HL-60 (cell line): ENCODE data around the gene PBXIP1.

Source experiments
- DNase-seq, 2 experiments: peaks; one replicate each; pipeline ENCODE4 v3.0.0-alpha.2; 2010 to 2020; ENCODE audit warnings: low read depth in 1 of 2, low spot score in 1 of 2
- H3K27ac ChIP-seq: fragments of 250-450 bp; sonication (Bioruptor Pico); replicated peaks from 2 replicates; pipeline ENCODE4 v1.5.1; 2020; ENCODE audit warnings: mild to moderate bottlenecking, moderate library complexity
- H3K27me3 ChIP-seq: fragments of 250-450 bp; sonication (Bioruptor Pico); 2 replicates; pipeline ENCODE4 v1.5.1; 2021; ENCODE audit warnings: mild to moderate bottlenecking, moderate library complexity; ENCODE audit not compliant: insufficient read depth, poor library complexity, severe bottlenecking
- H3K4me3 ChIP-seq: replicated peaks from 2 replicates; pipeline ENCODE4 v1.5.1; 2011; ENCODE audit warnings: mild to moderate bottlenecking, control low read depth, low read length; ENCODE audit not compliant: insufficient read depth
- CTCF ChIP-seq: IDR thresholded peaks from one replicate; pipeline ENCODE4 v1.5.1; 2011; ENCODE audit warnings: low read length, control low read depth, inconsistent platforms; ENCODE audit not compliant: insufficient read depth
- GABPA ChIP-seq: IDR thresholded peaks from 2 replicates; pipeline ENCODE4 v1.6.1; 2012; ENCODE audit warnings: low read depth
- POLR2AphosphoS5 ChIP-seq: IDR thresholded peaks from 2 replicates; pipeline ENCODE4 v1.6.1; 2012; ENCODE audit warnings: low read depth
- SPI1 ChIP-seq: IDR thresholded peaks from 2 replicates; pipeline ENCODE4 v1.6.1; 2012; ENCODE audit warnings: low read depth, mild to moderate bottlenecking, borderline replicate concordance
- TF ChIP-seq, protein P1 (sequence below): IDR thresholded peaks from 2 replicates; pipeline ENCODE4 v1.6.1; 2012; ENCODE audit warnings: low read depth; ENCODE audit not compliant: insufficient replicate concordance

PBXIP1 gene

DNA sequence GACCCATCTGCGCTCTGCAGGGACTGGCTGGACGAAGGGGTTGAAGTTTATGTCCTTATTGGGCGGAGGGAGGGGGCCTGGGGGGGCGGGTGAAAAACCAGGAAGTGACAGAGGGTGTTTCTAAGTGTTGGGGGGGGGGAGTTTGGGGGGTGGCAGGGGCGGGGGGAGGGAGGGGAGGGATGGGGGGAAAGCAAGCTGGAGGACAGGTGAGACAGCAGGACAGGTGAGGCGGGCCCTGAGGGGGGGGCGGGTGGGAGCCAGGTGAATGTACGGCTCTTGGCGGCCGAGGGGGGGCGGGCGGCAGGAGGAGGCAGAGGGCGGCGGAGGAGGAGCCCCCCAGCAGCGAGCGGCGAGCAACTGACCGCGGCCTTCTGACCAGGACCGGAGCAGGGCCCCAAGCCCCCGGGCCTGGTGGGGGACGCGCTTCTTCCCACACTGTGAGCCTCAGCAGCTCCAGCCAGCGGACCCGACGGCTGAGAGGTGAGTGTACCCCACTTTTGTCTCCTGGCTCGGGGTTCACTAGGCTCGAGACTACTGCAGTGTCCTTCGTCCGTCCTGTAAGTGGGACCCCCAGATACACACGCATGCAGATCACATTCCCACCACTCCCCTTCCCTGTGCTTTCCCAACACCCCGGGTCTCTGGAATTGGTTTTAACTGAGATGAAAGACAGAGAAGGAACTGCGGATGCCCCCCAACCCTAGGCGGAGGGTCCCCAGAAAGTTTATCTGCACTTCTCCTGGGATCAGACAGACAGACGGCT lies 46.7 kb upstream of the PBXIP1 start, which contains the start of gene ZBTB7B:
ZBTB7B (plus strand) TSS at position 339 of the 763 bp plus-strand sequence. CDS start 11,859 bp downstream, outside the sequence.
- DNase-seq: no peak
- no peak for TF ChIP-seq SPI1
- TF ChIP-seq GABPA: no peak
- TF ChIP-seq CTCF: no peak
- TF ChIP-seq, protein P1, sequence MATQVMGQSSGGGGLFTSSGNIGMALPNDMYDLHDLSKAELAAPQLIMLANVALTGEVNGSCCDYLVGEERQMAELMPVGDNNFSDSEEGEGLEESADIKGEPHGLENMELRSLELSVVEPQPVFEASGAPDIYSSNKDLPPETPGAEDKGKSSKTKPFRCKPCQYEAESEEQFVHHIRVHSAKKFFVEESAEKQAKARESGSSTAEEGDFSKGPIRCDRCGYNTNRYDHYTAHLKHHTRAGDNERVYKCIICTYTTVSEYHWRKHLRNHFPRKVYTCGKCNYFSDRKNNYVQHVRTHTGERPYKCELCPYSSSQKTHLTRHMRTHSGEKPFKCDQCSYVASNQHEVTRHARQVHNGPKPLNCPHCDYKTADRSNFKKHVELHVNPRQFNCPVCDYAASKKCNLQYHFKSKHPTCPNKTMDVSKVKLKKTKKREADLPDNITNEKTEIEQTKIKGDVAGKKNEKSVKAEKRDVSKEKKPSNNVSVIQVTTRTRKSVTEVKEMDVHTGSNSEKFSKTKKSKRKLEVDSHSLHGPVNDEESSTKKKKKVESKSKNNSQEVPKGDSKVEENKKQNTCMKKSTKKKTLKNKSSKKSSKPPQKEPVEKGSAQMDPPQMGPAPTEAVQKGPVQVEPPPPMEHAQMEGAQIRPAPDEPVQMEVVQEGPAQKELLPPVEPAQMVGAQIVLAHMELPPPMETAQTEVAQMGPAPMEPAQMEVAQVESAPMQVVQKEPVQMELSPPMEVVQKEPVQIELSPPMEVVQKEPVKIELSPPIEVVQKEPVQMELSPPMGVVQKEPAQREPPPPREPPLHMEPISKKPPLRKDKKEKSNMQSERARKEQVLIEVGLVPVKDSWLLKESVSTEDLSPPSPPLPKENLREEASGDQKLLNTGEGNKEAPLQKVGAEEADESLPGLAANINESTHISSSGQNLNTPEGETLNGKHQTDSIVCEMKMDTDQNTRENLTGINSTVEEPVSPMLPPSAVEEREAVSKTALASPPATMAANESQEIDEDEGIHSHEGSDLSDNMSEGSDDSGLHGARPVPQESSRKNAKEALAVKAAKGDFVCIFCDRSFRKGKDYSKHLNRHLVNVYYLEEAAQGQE: no peak
- TF ChIP-seq POLR2AphosphoS5: no peak
- peak within 1 kb of the TSS; percentile 94 for H3K27ac ChIP-seq
- H3K27me3 ChIP-seq: no peaks in the 10 kb centered on the region
- peak within 1 kb of the TSS; percentile 72 for H3K4me3 ChIP-seq

DNA sequence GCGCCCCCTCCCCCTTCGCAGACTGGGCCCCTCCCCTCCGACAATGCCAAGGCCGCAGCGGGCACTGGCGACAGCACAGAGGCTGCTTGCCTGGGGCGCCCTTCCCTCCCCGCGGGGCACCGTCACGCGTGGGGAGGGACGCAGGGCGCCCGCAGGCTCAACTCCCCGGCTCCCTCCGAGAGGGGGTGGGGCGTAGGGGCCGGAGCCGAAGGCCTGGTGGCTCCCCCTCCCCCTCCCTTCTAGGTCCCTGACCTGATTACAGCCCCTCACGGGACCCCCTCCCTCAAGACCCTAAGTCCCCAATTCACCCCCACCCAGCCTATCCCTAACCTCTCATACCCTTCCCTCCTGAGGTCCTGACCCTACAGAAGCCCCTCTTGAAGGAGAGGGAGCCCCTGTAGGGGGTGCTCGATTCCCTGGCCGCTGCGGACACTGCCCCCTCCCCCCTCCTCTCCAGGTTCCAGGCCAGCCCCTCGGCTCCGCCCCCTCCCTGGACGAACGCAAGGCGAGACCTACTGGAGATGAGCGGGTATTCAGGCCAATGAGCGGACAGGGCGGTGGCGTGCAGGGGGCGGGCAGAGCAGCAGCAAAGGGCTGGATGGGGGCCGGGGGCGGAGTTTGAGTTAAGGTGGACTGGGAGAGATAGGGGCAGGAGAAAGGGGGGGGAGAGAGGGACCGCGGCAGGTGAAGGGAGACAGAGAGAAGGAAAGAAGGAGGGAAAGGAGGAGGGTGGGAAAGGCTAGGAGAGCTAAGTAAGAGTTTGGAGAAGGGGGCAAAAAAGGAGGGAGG lies 46.0 kb upstream of the PBXIP1 start:
- H3K27ac ChIP-seq: peak overlapping the region; percentile 88

More for the DNA sequence above, 46.0 kb upstream of the PBXIP1 start:
- Histone ChIP-seq H3K4me3 (peak overlapping the region; percentile 72), H3K27me3 (no peaks in the 10 kb centered on the region)
- TF ChIP-seq, protein P1: no peak
- TF ChIP-seq CTCF (no peak), POLR2AphosphoS5 (no peak; the same call in 1 of the 2 replicates), SPI1 (no peak), GABPA (no peak)
- DNase-seq: peak; percentile 100
